ENCODE results near the gene DNM3.

The DNM3 gene

DNA sequence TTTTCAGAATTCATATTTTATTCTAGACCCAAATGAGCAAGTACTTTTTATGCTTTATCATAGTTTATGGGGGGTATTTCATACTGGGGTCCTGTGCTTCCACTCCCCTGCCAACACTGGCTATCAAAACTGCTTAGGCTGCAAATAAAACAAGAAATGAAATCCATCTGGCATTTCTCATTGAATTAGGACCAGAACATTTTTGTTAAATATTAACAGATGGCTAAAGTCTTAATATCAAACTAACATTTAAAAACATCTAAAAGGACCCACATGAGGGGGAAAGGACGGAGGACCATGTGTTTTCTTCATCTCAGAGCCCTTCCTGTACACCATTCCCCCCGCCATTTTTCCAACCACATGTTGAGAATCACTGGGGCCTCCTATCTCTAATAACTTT, 411.7 kb downstream of the DNM3 start:
- Histone ChIP-seq H3K4me3 (replicated peaks; ENCODE audit: low read depth, low read length) (no peak overlapping the region), H3K27me3 (replicated peaks; ENCODE audit: control insufficient read depth, insufficient read depth, low read length) (no peaks in the 10 kb centered on the region), H3K36me3 (ENCODE audit: control insufficient read depth, insufficient read depth, low read length) (no peaks in the 10 kb centered on the region)
- TF ChIP-seq CTCF (IDR thresholded peaks at IDR 0.05; ENCODE audit: insufficient read depth, low read length, poor library complexity, severe bottlenecking): no peak
- no peak for DNase-seq (ENCODE audit: extremely low read depth, insufficient read length)

GRCh38 chr1:172254521-172255222, 413.4 kb downstream of the DNM3 start:
- no peak for DNase-seq (ENCODE audit: extremely low read depth, insufficient read length)
- no peak for TF ChIP-seq CTCF (IDR thresholded peaks at IDR 0.05; ENCODE audit: insufficient read depth, low read length, poor library complexity, severe bottlenecking)
- Histone ChIP-seq H3K27me3 (replicated peaks; ENCODE audit: control insufficient read depth, insufficient read depth, low read length) (no peaks in the 10 kb centered on the region), H3K36me3 (ENCODE audit: control insufficient read depth, insufficient read depth, low read length) (no peaks in the 10 kb centered on the region), H3K4me3 (replicated peaks; ENCODE audit: low read depth, low read length) (no peak overlapping the region)

DNA sequence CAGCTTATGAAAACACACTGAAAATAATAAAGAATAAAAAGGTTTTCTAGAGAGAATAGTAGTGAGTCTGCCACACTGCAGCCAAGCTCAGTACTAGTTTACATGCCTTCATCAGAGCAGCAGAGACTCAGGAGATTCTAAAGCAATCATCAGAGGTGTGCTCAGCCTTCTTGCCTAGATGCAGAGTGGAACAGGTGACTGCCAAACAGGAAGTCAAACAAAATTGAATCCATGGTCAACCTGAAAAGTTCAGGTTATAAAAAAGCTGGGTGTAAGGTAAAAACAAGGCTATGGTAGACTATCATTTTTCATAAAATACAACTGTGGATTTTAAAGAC, 413.9 kb downstream of the DNM3 start:
- no peak overlapping the region for H3K4me3 ChIP-seq (replicated peaks; ENCODE audit: low read depth, low read length)
- no peak for TF ChIP-seq CTCF (IDR thresholded peaks at IDR 0.05; ENCODE audit: insufficient read depth, low read length, poor library complexity, severe bottlenecking)
- DNase-seq (ENCODE audit: extremely low read depth, insufficient read length): no peak
- no peaks in the 10 kb centered on the region for H3K36me3 ChIP-seq (ENCODE audit: control insufficient read depth, insufficient read depth, low read length)
- no peaks in the 10 kb centered on the region for H3K27me3 ChIP-seq (replicated peaks; ENCODE audit: control insufficient read depth, insufficient read depth, low read length)

GRCh38 chr1:172265905-172266304, 424.6 kb downstream of the DNM3 start:
- Histone ChIP-seq H3K4me3 (replicated peaks; ENCODE audit: low read depth, low read length) (no peak overlapping the region), H3K27me3 (replicated peaks; ENCODE audit: control insufficient read depth, insufficient read depth, low read length) (no peaks in the 10 kb centered on the region), H3K36me3 (ENCODE audit: control insufficient read depth, insufficient read depth, low read length) (no peaks in the 10 kb centered on the region)
- no peak for TF ChIP-seq CTCF (IDR thresholded peaks at IDR 0.05; ENCODE audit: insufficient read depth, low read length, poor library complexity, severe bottlenecking)
- no peak for DNase-seq (ENCODE audit: extremely low read depth, insufficient read length)

- H3K27me3 ChIP-seq (replicated peaks; ENCODE audit: control insufficient read depth, insufficient read depth, low read length): no peaks in the 10 kb centered on the region
- H3K36me3 ChIP-seq (ENCODE audit: control insufficient read depth, insufficient read depth, low read length): no peaks in the 10 kb centered on the region
- no peak for TF ChIP-seq CTCF (IDR thresholded peaks at IDR 0.05; ENCODE audit: insufficient read depth, low read length, poor library complexity, severe bottlenecking)
- no peak for DNase-seq (ENCODE audit: extremely low read depth, insufficient read length)
- H3K4me3 ChIP-seq (replicated peaks; ENCODE audit: low read depth, low read length): no peak overlapping the region
These were observed 425.4 kb downstream of the DNM3 start for GRCh38 chr1:172266528-172267174.
